ENCODE data around the gene RNU5D-1. TPM values are rescaled to one million over a fixed set of nuclear protein-coding genes. Genes with fewer than 3 reads are reported as not detected.

The RNU5D-1 gene
- total and polyA plus RNA-seq, 2 of the 13 experiments (the other 11 are each of a cell fraction or from before 2014, with no cell fraction given), result 165 TPM; not detected in 1

DNA sequence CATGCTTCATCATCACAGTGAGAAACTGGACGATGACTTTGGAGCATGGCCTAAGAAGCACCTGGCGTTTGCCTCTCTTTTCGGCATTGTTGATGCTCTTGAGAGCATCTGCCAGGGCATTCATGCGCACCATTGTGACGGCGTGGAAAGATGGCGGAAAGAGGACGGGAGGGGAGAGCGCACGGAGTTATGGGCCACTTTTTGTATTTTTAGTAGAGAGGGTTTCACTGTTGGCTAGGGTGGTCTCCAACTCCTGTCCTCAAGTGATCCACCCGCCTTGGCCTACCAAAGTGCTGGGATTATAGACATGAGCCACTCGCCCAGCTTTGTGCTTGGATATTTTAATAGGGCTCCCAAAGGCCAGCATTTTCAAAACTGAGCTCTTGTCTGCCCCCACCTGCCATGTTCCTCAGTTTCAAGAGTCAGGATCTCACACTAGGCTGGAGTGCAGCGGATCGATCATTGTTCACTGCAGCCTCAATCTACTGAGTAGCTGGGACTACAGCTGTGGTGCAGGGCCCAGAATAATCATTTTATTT is 49.7 kb upstream of the RNU5D-1 start (continued):
- TF ChIP-seq ZNF468 (CRISPR knock-in tag; IDR thresholded peaks at IDR 0.05) (no peak), PRMT3 (CRISPR knock-in tag; IDR thresholded peaks at IDR 0.05; ENCODE audit: borderline replicate concordance, low read depth) (0 out of 2 replicates have a peak, but pooled peaks have one; percentile 1), RBM22 (optimal IDR thresholded peaks at IDR 0.05; ENCODE audit: low read length) (peak; percentile 82), ZZZ3 (CRISPR knock-in tag; IDR thresholded peaks at IDR 0.05; ENCODE audit: borderline replicate concordance) (no peak), MAFK (conservative IDR thresholded peaks at IDR 0.05 in 1 of 2, IDR thresholded peaks at IDR 0.05 in 1 of 2; ENCODE audit: low read length in 2 of 2) (no peak), PAXIP1 (CRISPR knock-in tag; conservative IDR thresholded peaks at IDR 0.05) (no peak), TEAD3 (CRISPR knock-in tag; optimal IDR thresholded peaks at IDR 0.05; ENCODE audit: borderline replicate concordance) (peak; percentile 14), GFI1 (CRISPR knock-in tag; IDR thresholded peaks at IDR 0.05; ENCODE audit: borderline replicate concordance) (no peak), FOXK1 (CRISPR knock-in tag; IDR thresholded peaks at IDR 0.05; ENCODE audit: borderline replicate concordance, low read depth) (no peak), POLR2AphosphoS2 (IDR thresholded peaks at IDR 0.05; ENCODE audit: low read depth, low read length) (peak; percentile 79; the same call in 1 of the 2 replicates), ZNF883 (CRISPR knock-in tag; IDR thresholded peaks at IDR 0.05; ENCODE audit: not compliant biosample characterization) (no peak), ZHX2 (IDR thresholded peaks at IDR 0.05; ENCODE audit: low read depth) (no peak), ZHX2 (CRISPR knock-in tag; IDR thresholded peaks at IDR 0.05; ENCODE audit: borderline replicate concordance) (no peak), POLR2G (IDR thresholded peaks at IDR 0.05; ENCODE audit: low read depth, low read length) (peak; percentile 59)
- TF ChIP-seq, protein P1, sequence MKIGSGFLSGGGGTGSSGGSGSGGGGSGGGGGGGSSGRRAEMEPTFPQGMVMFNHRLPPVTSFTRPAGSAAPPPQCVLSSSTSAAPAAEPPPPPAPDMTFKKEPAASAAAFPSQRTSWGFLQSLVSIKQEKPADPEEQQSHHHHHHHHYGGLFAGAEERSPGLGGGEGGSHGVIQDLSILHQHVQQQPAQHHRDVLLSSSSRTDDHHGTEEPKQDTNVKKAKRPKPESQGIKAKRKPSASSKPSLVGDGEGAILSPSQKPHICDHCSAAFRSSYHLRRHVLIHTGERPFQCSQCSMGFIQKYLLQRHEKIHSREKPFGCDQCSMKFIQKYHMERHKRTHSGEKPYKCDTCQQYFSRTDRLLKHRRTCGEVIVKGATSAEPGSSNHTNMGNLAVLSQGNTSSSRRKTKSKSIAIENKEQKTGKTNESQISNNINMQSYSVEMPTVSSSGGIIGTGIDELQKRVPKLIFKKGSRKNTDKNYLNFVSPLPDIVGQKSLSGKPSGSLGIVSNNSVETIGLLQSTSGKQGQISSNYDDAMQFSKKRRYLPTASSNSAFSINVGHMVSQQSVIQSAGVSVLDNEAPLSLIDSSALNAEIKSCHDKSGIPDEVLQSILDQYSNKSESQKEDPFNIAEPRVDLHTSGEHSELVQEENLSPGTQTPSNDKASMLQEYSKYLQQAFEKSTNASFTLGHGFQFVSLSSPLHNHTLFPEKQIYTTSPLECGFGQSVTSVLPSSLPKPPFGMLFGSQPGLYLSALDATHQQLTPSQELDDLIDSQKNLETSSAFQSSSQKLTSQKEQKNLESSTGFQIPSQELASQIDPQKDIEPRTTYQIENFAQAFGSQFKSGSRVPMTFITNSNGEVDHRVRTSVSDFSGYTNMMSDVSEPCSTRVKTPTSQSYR (CRISPR knock-in tag; IDR thresholded peaks at IDR 0.05; ENCODE audit: borderline replicate concordance), result no peak

All from HepG2 (cell line).